Measurements from ENCODE around the gene CACNA1B.
"Not testable (repeated sequence)": the region's sequence is repeated elsewhere in the genome, so short reads cannot be mapped to it uniquely, and the experiment has no call there.

Gene CACNA1B

DNA sequence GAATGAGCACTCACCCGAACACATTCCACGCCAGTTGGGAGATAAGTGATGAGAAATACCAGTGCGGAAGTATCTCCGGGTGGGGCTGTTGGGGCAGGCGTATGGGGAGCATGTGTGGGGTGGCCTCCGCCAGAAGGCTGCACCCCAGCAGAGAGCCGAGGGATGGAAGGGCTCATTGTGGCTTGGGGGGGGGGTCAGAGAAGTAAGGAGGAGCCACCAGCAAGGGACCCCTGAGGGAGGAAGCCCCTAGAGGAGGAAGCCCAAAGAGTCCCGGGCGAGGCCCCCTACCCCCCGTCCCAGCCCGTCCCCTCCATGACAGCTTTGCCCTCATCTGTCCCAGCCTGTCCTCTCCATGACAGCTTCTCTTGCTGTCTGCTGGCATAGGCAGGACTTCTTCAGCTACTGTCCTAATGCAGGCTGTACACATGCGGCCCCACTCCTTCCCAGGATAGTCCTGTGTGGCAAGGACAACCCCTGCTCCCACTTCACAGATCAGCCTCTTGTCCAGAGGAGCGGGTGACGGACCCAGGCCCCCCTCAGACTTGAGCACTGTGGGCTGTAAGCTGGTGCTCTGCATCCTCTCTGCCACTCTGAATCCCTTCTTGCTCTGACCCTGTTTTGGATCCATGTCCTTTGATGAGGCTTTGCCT lies 239.6 kb downstream of the CACNA1B start:
- DNase-seq (ENCODE audit: low spot score) = no peak

GRCh38 chr9:138117836-138118235 lies 240.3 kb downstream of the CACNA1B start:
- DNase-seq (ENCODE audit: low spot score) = no peak

GRCh38 chr9:138118601-138119071 lies 241.1 kb downstream of the CACNA1B start:
- no peak for DNase-seq (ENCODE audit: low spot score)

GRCh38 chr9:138119202-138120027 lies 241.8 kb downstream of the CACNA1B start:
- DNase-seq (ENCODE audit: low spot score) = no peak

- DNase-seq (ENCODE audit: low spot score) = no peak
Measured at GRCh38 chr9:138120072-138120471, 242.5 kb downstream of the CACNA1B start.

GRCh38 chr9:138120511-138121437 lies 243.2 kb downstream of the CACNA1B start:
- DNase-seq (ENCODE audit: low spot score) = no peak

- no peak for DNase-seq (ENCODE audit: low spot score)
Measured at GRCh38 chr9:138121438-138122050, 244.0 kb downstream of the CACNA1B start.

GRCh38 chr9:138122201-138122600 lies 244.6 kb downstream of the CACNA1B start:
- no peak for DNase-seq (ENCODE audit: low spot score)

GRCh38 chr9:138122676-138123075 lies 245.1 kb downstream of the CACNA1B start:
- DNase-seq (ENCODE audit: low spot score) = no peak

DNA sequence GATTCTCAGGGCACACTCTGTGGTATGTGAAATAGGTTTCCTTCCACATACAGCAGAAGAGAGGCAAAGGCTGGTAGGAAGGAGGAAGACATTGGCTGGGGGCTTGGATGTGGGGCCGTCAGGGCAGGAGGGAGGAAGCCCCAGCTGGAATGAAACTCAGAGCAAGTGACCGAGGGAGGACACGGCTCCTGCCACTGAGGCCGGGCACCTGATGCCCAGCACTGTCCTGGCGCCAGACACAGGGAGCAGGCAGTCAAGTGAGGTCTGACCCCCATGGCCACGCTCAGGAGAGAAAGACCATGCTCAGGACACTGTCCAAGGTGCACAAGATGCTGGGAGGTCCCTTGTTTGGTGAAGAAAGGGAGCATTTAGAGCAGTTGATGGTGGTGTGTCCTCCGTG lies 245.5 kb downstream of the CACNA1B start:
- DNase-seq (ENCODE audit: low spot score) = no peak

- DNase-seq (ENCODE audit: low spot score) = not testable (repeated sequence)
Measured at GRCh38 chr9:138126090-138126857, 248.7 kb downstream of the CACNA1B start.

GRCh38 chr9:138126858-138127584 lies 249.4 kb downstream of the CACNA1B start:
- not testable (repeated sequence) for DNase-seq (ENCODE audit: low spot score)

- not testable (repeated sequence) for DNase-seq (ENCODE audit: low spot score)
Measured at GRCh38 chr9:138128027-138128426, 250.4 kb downstream of the CACNA1B start.

- DNase-seq (ENCODE audit: low spot score) = not testable (repeated sequence)
Measured at GRCh38 chr9:138129318-138129717, 251.7 kb downstream of the CACNA1B start.

GRCh38 chr9:138132946-138133705 lies 255.5 kb downstream of the CACNA1B start:
- not testable (repeated sequence) for DNase-seq (ENCODE audit: low spot score)

DNA sequence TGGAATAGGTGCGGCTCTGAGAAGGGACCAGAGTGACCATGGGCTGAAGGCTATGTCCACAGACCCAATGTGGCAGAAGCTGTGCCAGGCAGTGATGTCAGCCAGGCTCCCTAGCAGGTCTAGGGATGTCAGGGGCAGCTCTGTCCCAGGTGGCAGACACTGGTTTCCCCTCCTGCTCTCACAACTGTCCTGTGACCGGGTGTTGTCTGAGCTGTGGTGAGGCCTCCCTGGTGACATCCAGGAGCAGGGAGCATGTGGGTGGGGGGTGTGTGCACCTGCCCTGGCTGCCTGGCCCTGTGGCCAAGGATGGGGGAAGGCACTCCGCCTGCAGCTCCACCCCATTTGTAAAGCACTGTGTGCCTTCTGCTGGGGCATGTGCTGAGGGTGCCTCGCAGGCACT lies 257.0 kb downstream of the CACNA1B start:
- not testable (repeated sequence) for DNase-seq (ENCODE audit: low spot score)

DNA sequence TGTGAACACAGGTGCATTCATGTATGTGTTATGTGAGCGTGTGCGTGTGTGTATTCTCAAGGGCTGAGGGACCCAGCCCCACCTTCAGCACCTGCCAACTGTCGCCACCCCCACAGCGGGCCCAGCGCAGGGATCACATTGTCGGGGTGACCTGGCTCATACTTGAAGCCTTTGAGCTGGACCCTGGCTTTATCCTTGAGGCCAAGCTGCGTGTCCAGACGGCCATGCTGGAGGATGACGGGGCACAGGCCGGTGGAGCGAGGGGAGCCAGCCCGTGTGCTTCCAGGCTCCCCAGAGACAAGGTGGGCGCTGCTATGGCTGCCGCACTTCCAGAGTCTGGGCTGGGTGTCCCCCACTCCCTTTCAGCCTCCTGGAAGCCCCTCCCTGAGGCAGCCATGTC lies 261.5 kb downstream of the CACNA1B start:
- DNase-seq (ENCODE audit: low spot score) = not testable (repeated sequence)

DNA sequence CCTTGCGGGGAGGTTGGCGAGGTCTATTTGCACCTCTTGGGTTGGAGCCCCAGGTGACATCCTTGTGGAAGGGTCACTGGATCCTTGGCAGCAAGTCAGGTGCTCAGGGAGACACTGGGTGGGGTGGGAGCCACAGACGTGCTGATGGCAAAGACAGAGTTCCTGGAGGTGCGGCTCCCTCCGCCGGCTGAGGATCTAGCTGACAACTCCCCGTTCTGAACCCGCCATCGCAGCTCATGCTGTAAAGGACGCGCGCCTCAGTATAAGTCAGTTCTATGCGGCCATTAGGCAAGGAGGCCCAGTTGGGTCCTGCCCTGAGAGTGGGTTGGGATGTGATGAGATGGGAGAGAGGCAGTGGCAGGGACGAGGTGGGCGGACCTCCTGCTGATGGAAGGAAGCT lies 263.4 kb downstream of the CACNA1B start:
- not testable (repeated sequence) for DNase-seq (ENCODE audit: low spot score)

GRCh38 chr9:138142528-138143244 lies 265.1 kb downstream of the CACNA1B start:
- DNase-seq (ENCODE audit: low spot score) = not testable (repeated sequence)

All from kidney tubule cell (primary cell).